Jurkat, Clone E6-1 (cell line): ENCODE results near the gene RAG1. TPM values are rescaled to one million over a fixed set of nuclear protein-coding genes. Genes with fewer than 3 reads are reported as not detected.
A peak's percentile ranks its signal among the peaks of the same experiment; 100 is the strongest.
"Not testable (repeated sequence)": the region's sequence is repeated elsewhere in the genome, so short reads cannot be mapped to it uniquely, and the experiment has no call there.

Experiments used
- DNase-seq: peaks from one replicate; pipeline ENCODE4 v3.0.0-alpha.2; 2011; ENCODE audit warnings: low read depth, low spot score
- H3K4me3 ChIP-seq: 2 replicates; pipeline ENCODE4 v1.5.1; 2011; ENCODE audit warnings: mild to moderate bottlenecking, low read length, control low read depth, moderate library complexity
- polyA plus RNA-seq: library from polyadenylated mRNA; unstranded; fragments of >200 nt; gene quantifications from one replicate; pipeline ENCODE4 v1.2.1, GENCODE V29; 2012; ENCODE audit warnings: missing spikeins; ENCODE audit not compliant: insufficient read length, insufficient read depth

The RAG1 gene
- polyA plus RNA-seq: 0.17 TPM

GRCh38 chr11:36567694-36568093, at the start of gene RAG1:
Gene RAG1, plus strand, starts transcription at chr11:36568007. Its CDS starts 5,298 bp downstream, at chr11:36573305.
- DNase-seq: peak; percentile 62
- H3K4me3 ChIP-seq: peak within 1 kb of the TSS; percentile 22

GRCh38 chr11:36530840-36531239, 37.0 kb upstream of the RAG1 start:
- no peak overlapping the region for H3K4me3 ChIP-seq
- DNase-seq: no peak

- no peak overlapping the region for H3K4me3 ChIP-seq
- no peak for DNase-seq
Observed at GRCh38 chr11:36532941-36533601, 34.7 kb upstream of the RAG1 start.

GRCh38 chr11:36534276-36534840, 33.4 kb upstream of the RAG1 start:
- DNase-seq: no peak
- H3K4me3 ChIP-seq: no peak overlapping the region

- no peak overlapping the region for H3K4me3 ChIP-seq
- DNase-seq: peak; percentile 51
Observed at GRCh38 chr11:36540998-36541397, 26.8 kb upstream of the RAG1 start.

GRCh38 chr11:36550385-36551115, 17.3 kb upstream of the RAG1 start:
- DNase-seq: no peak
- no peak overlapping the region for H3K4me3 ChIP-seq

- not testable (repeated sequence) for DNase-seq
Observed at GRCh38 chr11:36557390-36557789, 10.4 kb upstream of the RAG1 start.

GRCh38 chr11:36557991-36558390, 9.8 kb upstream of the RAG1 start:
- no peak overlapping the region for H3K4me3 ChIP-seq
- no peak for DNase-seq

More at GRCh38 chr11:36557390-36557789, 10.4 kb upstream of the RAG1 start:
- H3K4me3 ChIP-seq: not testable (repeated sequence)

GRCh38 chr11:36558571-36559413, 9.0 kb upstream of the RAG1 start:
- DNase-seq: peak; percentile 41
- H3K4me3 ChIP-seq: no peak overlapping the region

- no peak overlapping the region for H3K4me3 ChIP-seq
- DNase-seq: peak; percentile 81
Observed at GRCh38 chr11:36564376-36565030, 3.3 kb upstream of the RAG1 start.

GRCh38 chr11:36565031-36565610, 2.7 kb upstream of the RAG1 start:
- no peak for DNase-seq
- H3K4me3 ChIP-seq: no peak overlapping the region

GRCh38 chr11:36566407-36567053, 1.3 kb upstream of the RAG1 start:
- no peak overlapping the region for H3K4me3 ChIP-seq
- DNase-seq: peak; percentile 91

GRCh38 chr11:36569095-36569494, 1.3 kb downstream of the RAG1 start:
- peak overlapping the region; percentile 13 for H3K4me3 ChIP-seq
- no peak for DNase-seq

GRCh38 chr11:36574486-36574885, 6.7 kb downstream of the RAG1 start:
- no peak overlapping the region for H3K4me3 ChIP-seq

GRCh38 chr11:36577373-36577772, 9.6 kb downstream of the RAG1 start:
- no peak overlapping the region for H3K4me3 ChIP-seq
- no peak for DNase-seq

More at GRCh38 chr11:36574486-36574885, 6.7 kb downstream of the RAG1 start:
- DNase-seq: no peak

GRCh38 chr11:36577859-36578258, 10.1 kb downstream of the RAG1 start:
- no peak overlapping the region for H3K4me3 ChIP-seq
- no peak for DNase-seq

GRCh38 chr11:36578458-36578857, 10.7 kb downstream of the RAG1 start:
- DNase-seq: no peak

GRCh38 chr11:36581536-36581935, 13.7 kb downstream of the RAG1 start:
- DNase-seq: no peak

More at GRCh38 chr11:36578458-36578857, 10.7 kb downstream of the RAG1 start:
- no peak overlapping the region for H3K4me3 ChIP-seq

More at GRCh38 chr11:36581536-36581935, 13.7 kb downstream of the RAG1 start:
- H3K4me3 ChIP-seq: no peak overlapping the region
